Fibroblast of lung (primary cell): ENCODE data around the gene RNF212. TPM values are rescaled to one million over a fixed set of nuclear protein-coding genes. Genes with fewer than 3 reads are reported as not detected.

Experiments
- DNase-seq, 2 donors: peaks; one replicate each; pipeline versions ENCODE4 v3.0.0 to v3.0.0-alpha.2; 2010; ENCODE audit warnings: low read depth in 2 of 2
- H2AFZ ChIP-seq: 2 replicates; pipeline ENCODE4 v1.5.1; 2012; ENCODE audit warnings: low read length, control low read depth, inconsistent platforms
- H3K27ac ChIP-seq: 2 replicates; pipeline ENCODE4 v1.5.1; 2011; ENCODE audit warnings: low read length, control low read depth; ENCODE audit not compliant: insufficient read depth
- H3K27me3 ChIP-seq: 2 replicates; pipeline ENCODE4 v1.5.1; 2011; ENCODE audit warnings: mild to moderate bottlenecking, low read length; ENCODE audit not compliant: control insufficient read depth, insufficient read depth
- H3K36me3 ChIP-seq: 2 replicates; pipeline ENCODE4 v1.5.1; 2011; ENCODE audit warnings: low read length; ENCODE audit not compliant: control insufficient read depth, insufficient read depth
- H3K4me1 ChIP-seq: 2 replicates; pipeline ENCODE4 v1.5.1; 2011; ENCODE audit warnings: low read length; ENCODE audit not compliant: control insufficient read depth, insufficient read depth; ENCODE audit errors: extremely low read depth
- H3K4me2 ChIP-seq: 2 replicates; pipeline ENCODE4 v1.5.1; 2011; ENCODE audit warnings: low read length, control low read depth; ENCODE audit not compliant: insufficient read depth; ENCODE audit errors: extremely low read depth
- H3K4me3 ChIP-seq, 4 experiments: fragments of 200-600 bp in 1 of 4; sonication (generic) in 1 of 4; replicated peaks in 1 of 4; 2 replicates each; pipeline ENCODE4 v1.5.1; 2011 to 2016; ENCODE audit warnings: low read length in 4 of 4, low read depth in 3 of 4, mild to moderate bottlenecking in 3 of 4, control low read depth in 2 of 4, inconsistent platforms in 1 of 4, mixed read lengths in 1 of 4; ENCODE audit not compliant: insufficient read depth in 1 of 4; ENCODE audit errors: control extremely low read depth in 1 of 4
- H3K79me2 ChIP-seq: 2 replicates; pipeline ENCODE4 v1.5.1; 2012; ENCODE audit warnings: mild to moderate bottlenecking, low read length, inconsistent platforms; ENCODE audit not compliant: control insufficient read depth, insufficient read depth
- H3K9ac ChIP-seq: 2 replicates; pipeline ENCODE4 v1.5.1; 2011; ENCODE audit warnings: mild to moderate bottlenecking, low read length, control low read depth; ENCODE audit not compliant: insufficient read depth
- H3K9me3 ChIP-seq: 2 replicates; pipeline ENCODE4 v1.5.1; 2012; ENCODE audit warnings: low read depth, low read length; ENCODE audit not compliant: control insufficient read depth, insufficient read depth
- H4K20me1 ChIP-seq: 2 replicates; pipeline ENCODE4 v1.5.1; 2011; ENCODE audit warnings: low read length; ENCODE audit not compliant: control insufficient read depth, insufficient read depth; ENCODE audit errors: extremely low read depth
- CTCF ChIP-seq, 2 donors: IDR thresholded peaks in 1 of 2; conservative IDR thresholded peaks in 1 of 2; 1 replicate in 1 of 2; 2 replicates in 1 of 2; pipeline ENCODE4 v1.5.1; 2011 to 2012; ENCODE audit warnings: low read length in 2 of 2, control low read depth in 1 of 2, inconsistent platforms in 1 of 2, low read depth in 1 of 2, mild to moderate bottlenecking in 1 of 2
- EZH2 ChIP-seq: IDR thresholded peaks from 2 replicates; pipeline ENCODE4 v1.5.1; 2012; ENCODE audit warnings: low read length, control low read depth, mild to moderate bottlenecking; ENCODE audit errors: missing control alignments
- polyA plus RNA-seq, 2 donors: library from polyadenylated mRNA; depleted of rRNA in 1 of 2; stranded (reverse) in 1 of 2; unstranded in 1 of 2; fragments of >200 nt; gene quantifications; 2 replicates each; pipeline ENCODE4 v1.2.1, GENCODE V29; 2011 to 2012; ENCODE audit warnings: missing spikeins in 1 of 2
- total RNA-seq: library from RNA; depleted of rRNA; stranded (reverse); fragments of >200 nt; gene quantifications from 2 replicates; pipeline ENCODE4 v1.2.1, GENCODE V29; 2014

RNF212 gene
- total and polyA plus RNA-seq, 2 donors (not counting 1 experiment from before 2014, with no cell fraction given): 0.66 to 1.6 TPM

GRCh38 chr4:1050486-1051213 lies 62.7 kb downstream of the RNF212 start:
- Histone ChIP-seq H3K79me2 (no peaks in the 10 kb centered on the region), H3K36me3 (no peaks in the 10 kb centered on the region), H3K4me2 (no peak overlapping the region), H4K20me1 (no peaks in the 10 kb centered on the region), H3K27ac (no peak overlapping the region), H3K4me1 (peaks cover 2% of the 10 kb centered on the region), H3K27me3 (peaks cover 29% of the 10 kb centered on the region), H3K9ac (no peak overlapping the region), H3K4me3 (no peak overlapping the region), H3K9me3 (no peaks in the 10 kb centered on the region), H2AFZ (no peak overlapping the region)
- TF ChIP-seq CTCF (conservative IDR thresholded peaks at IDR 0.05 in 1 of 2, IDR thresholded peaks at IDR 0.05 in 1 of 2; ENCODE audit: low read depth in 1 of 2, low read length in 2 of 2) (peak; percentile 23 to 50), EZH2 (no peak)
- DNase-seq: peak in 1 of 2 donors; percentile 27

- Histone ChIP-seq H3K9ac (no peak overlapping the region), H3K36me3 (no peaks in the 10 kb centered on the region), H3K27me3 (peaks cover 20% of the 10 kb centered on the region), H3K4me3 (no peak overlapping the region), H3K4me2 (no peak overlapping the region), H3K79me2 (no peaks in the 10 kb centered on the region), H2AFZ (no peak overlapping the region), H3K4me1 (peaks cover 2% of the 10 kb centered on the region), H3K27ac (no peak overlapping the region), H3K9me3 (no peaks in the 10 kb centered on the region), H4K20me1 (no peaks in the 10 kb centered on the region)
- TF ChIP-seq CTCF (conservative IDR thresholded peaks at IDR 0.05 in 1 of 2, IDR thresholded peaks at IDR 0.05 in 1 of 2; ENCODE audit: low read depth in 1 of 2, low read length in 2 of 2) (no peak), EZH2 (no peak)
- DNase-seq: no peak
Observed at GRCh38 chr4:1049591-1049905, 63.8 kb downstream of the RNF212 start.

GRCh38 chr4:1048773-1049590 lies 64.4 kb downstream of the RNF212 start:
- H3K27ac ChIP-seq: no peak overlapping the region
- DNase-seq: no peak
- peaks cover 8% of the 10 kb centered on the region for H3K4me1 ChIP-seq
- H3K9me3 ChIP-seq: no peaks in the 10 kb centered on the region
- H3K4me2 ChIP-seq: no peak overlapping the region
- no peak for TF ChIP-seq EZH2
- no peak for TF ChIP-seq CTCF (conservative IDR thresholded peaks at IDR 0.05 in 1 of 2, IDR thresholded peaks at IDR 0.05 in 1 of 2; ENCODE audit: low read depth in 1 of 2, low read length in 2 of 2)
- H3K36me3 ChIP-seq: no peaks in the 10 kb centered on the region
- H2AFZ ChIP-seq: no peak overlapping the region
- no peak overlapping the region for H3K9ac ChIP-seq
- peaks cover 19% of the 10 kb centered on the region for H3K27me3 ChIP-seq
- H4K20me1 ChIP-seq: no peaks in the 10 kb centered on the region
- H3K79me2 ChIP-seq: no peaks in the 10 kb centered on the region
- H3K4me3 ChIP-seq: no peak overlapping the region
